Stimulated activated CD8-positive, alpha-beta memory T cell treated with anti-CD3 and anti-CD28 coated beads, Interleukin-7, amount 100 ng/mL, for 1 hour (primary cell): ENCODE results near the gene GAS7.

Experiments
- DNase-seq, 2 donors: peaks; one replicate each; pipeline ENCODE4 v3.0.0-alpha.2; 2020; ENCODE audit warnings: low read depth in 2 of 2

The GAS7 gene

GRCh38 chr17:9917131-9917530 lies 281.3 kb downstream of the GAS7 start:
- DNase-seq, result no peak

- DNase-seq, result no peak
Observed at GRCh38 chr17:9916108-9916507, 282.3 kb downstream of the GAS7 start.

- no peak for DNase-seq
Observed at GRCh38 chr17:9913476-9913875, 284.9 kb downstream of the GAS7 start.

- DNase-seq, result no peak
Observed at GRCh38 chr17:9912121-9913099, 286.0 kb downstream of the GAS7 start.

GRCh38 chr17:9911089-9911488 lies 287.3 kb downstream of the GAS7 start:
- no peak for DNase-seq

GRCh38 chr17:9908649-9909042 lies 289.8 kb downstream of the GAS7 start:
- no peak for DNase-seq

- no peak for DNase-seq
Observed at GRCh38 chr17:9907883-9908648, 290.3 kb downstream of the GAS7 start.

- DNase-seq, result no peak
Observed at GRCh38 chr17:9907131-9907530, 291.3 kb downstream of the GAS7 start.

- DNase-seq, result no peak
Observed at GRCh38 chr17:9906616-9907015, 291.8 kb downstream of the GAS7 start.

GRCh38 chr17:9905902-9906301 lies 292.5 kb downstream of the GAS7 start:
- DNase-seq, result no peak

- no peak for DNase-seq
Observed at GRCh38 chr17:9905078-9905415, 293.4 kb downstream of the GAS7 start, which contains the start of gene RCVRN. RCVRN (minus strand) TSS chr17:9905271; CDS start chr17:9905180, 91 bp downstream.

- DNase-seq, result no peak
Observed at GRCh38 chr17:9904277-9905077, 293.9 kb downstream of the GAS7 start.

- no peak for DNase-seq
Observed at GRCh38 chr17:9902120-9902519, 296.3 kb downstream of the GAS7 start.

GRCh38 chr17:9900784-9901183 lies 297.6 kb downstream of the GAS7 start:
- no peak for DNase-seq

- DNase-seq, result no peak
Observed at GRCh38 chr17:9900044-9900594, 298.3 kb downstream of the GAS7 start.

- no peak for DNase-seq
Observed at GRCh38 chr17:9899280-9900043, 298.9 kb downstream of the GAS7 start.

- DNase-seq, result no peak
Observed at GRCh38 chr17:9898812-9899211, 299.6 kb downstream of the GAS7 start.

- DNase-seq, result no peak
Observed at GRCh38 chr17:9897372-9897968, 300.9 kb downstream of the GAS7 start.

GRCh38 chr17:9895923-9896322 lies 302.5 kb downstream of the GAS7 start:
- no peak for DNase-seq

- no peak for DNase-seq
Observed at GRCh38 chr17:9894231-9894630, 304.2 kb downstream of the GAS7 start.
